ENCODE data around the gene RPLP2.

RPLP2 gene

GRCh38 chr11:859394-860131 lies 49.8 kb downstream of the RPLP2 start (continued):
- TF ChIP-seq TSHZ1 (tag by site-specific recombination; IDR thresholded peaks at IDR 0.05; ENCODE audit: borderline replicate concordance) = no peak
- no peak for TF ChIP-seq ZNF610 (tag by site-specific recombination; IDR thresholded peaks at IDR 0.05; ENCODE audit: borderline replicate concordance)
- peak; percentile 68 for TF ChIP-seq PATZ1 (tag by site-specific recombination; IDR thresholded peaks at IDR 0.05)

GRCh38 chr11:860234-861104 lies 50.7 kb downstream of the RPLP2 start:
- 0 out of 2 replicates have a peak, but pooled peaks have one; percentile 16 for TF ChIP-seq KLF8 (tag by site-specific recombination; IDR thresholded peaks at IDR 0.05)
- TF ChIP-seq GLIS1 (tag by site-specific recombination; IDR thresholded peaks at IDR 0.05) = 0 out of 2 replicates have a peak, but pooled peaks have one; percentile 13
- 0 out of 2 replicates have a peak, but pooled peaks have one; percentile 3 for TF ChIP-seq ZNF843 (tag by site-specific recombination; IDR thresholded peaks at IDR 0.05)
- TF ChIP-seq ZNF664 (tag by site-specific recombination; IDR thresholded peaks at IDR 0.05) = no peak
- no peak for TF ChIP-seq ZSCAN4 (tag by site-specific recombination; IDR thresholded peaks at IDR 0.05)
- TF ChIP-seq HIC1 (tag by site-specific recombination; IDR thresholded peaks at IDR 0.05) = no peak
- H3K27ac ChIP-seq (ENCODE audit: extremely low read depth, low read depth, low read length) = no peak overlapping the region; the same call in 1 of the 2 replicates
- no peaks in the 10 kb centered on the region for H3K36me3 ChIP-seq (ENCODE audit: control insufficient read depth in 2 of 2, insufficient read depth in 1 of 2, low read length in 2 of 2)
- H3K4me3 ChIP-seq (ENCODE audit: low read depth, low read length) = no peak overlapping the region
- no peaks in the 10 kb centered on the region for H3K4me1 ChIP-seq (ENCODE audit: control insufficient read depth, insufficient read depth, low read length)
- ChIA-PET CTCF (interaction anchor here (0.7 to 1.6 kb wide), 4 partner anchors 12 to 342 kb away, joined by 3 to 5 read pairs (median 3); no protein-coding TSS in a partner anchor), POLR2A (interaction anchor here (0.6 to 1.8 kb wide), 5 partner anchors 16 to 107 kb away, joined by 3 to 11 read pairs (median 3); partner anchors contain the start of gene TSPAN4)
- H3K9me3 ChIP-seq (ENCODE audit: control insufficient read depth, insufficient read depth, low read depth, low read length) = no peaks in the 10 kb centered on the region

GRCh38 chr11:861105-861479 lies 51.3 kb downstream of the RPLP2 start:
- H3K27ac ChIP-seq (ENCODE audit: extremely low read depth, low read depth, low read length) = no peak overlapping the region
- no peak overlapping the region for H3K4me3 ChIP-seq (ENCODE audit: low read depth, low read length)
- H3K36me3 ChIP-seq (ENCODE audit: control insufficient read depth in 2 of 2, insufficient read depth in 1 of 2, low read length in 2 of 2) = peaks cover 0 to 3% of the 10 kb centered on the region in 2 experiments; a peak in 1 of 3 replicates
- H3K9me3 ChIP-seq (ENCODE audit: control insufficient read depth, insufficient read depth, low read depth, low read length) = no peaks in the 10 kb centered on the region
- no peaks in the 10 kb centered on the region for H3K4me1 ChIP-seq (ENCODE audit: control insufficient read depth, insufficient read depth, low read length)
- ChIA-PET POLR2A (no interaction called here), CTCF (interaction anchor here (0.6 to 1.6 kb wide), 4 partner anchors 13 to 342 kb away, joined by 3 to 5 read pairs (median 3); no protein-coding TSS in a partner anchor)
- no peak for TF ChIP-seq HOXD13 (CRISPR knock-in tag; IDR thresholded peaks at IDR 0.05; ENCODE audit: borderline replicate concordance)
- peak; percentile 49; the same call in 1 of the 2 replicates for TF ChIP-seq KLF1 (tag by site-specific recombination; IDR thresholded peaks at IDR 0.05)
- TF ChIP-seq ZNF654 (tag by site-specific recombination; IDR thresholded peaks at IDR 0.05; ENCODE audit: low read depth) = no peak
- peak; percentile 9; the same call in 1 of the 2 replicates for TF ChIP-seq GLIS2 (tag by site-specific recombination; IDR thresholded peaks at IDR 0.05)
- no peak for TF ChIP-seq ZBTB17 (tag by site-specific recombination; IDR thresholded peaks at IDR 0.05)
- peak; percentile 62 for TF ChIP-seq ZNF692 (tag by site-specific recombination; IDR thresholded peaks at IDR 0.05)
- TF ChIP-seq ZNF423 (tag by site-specific recombination; IDR thresholded peaks at IDR 0.05) = 0 out of 2 replicates have a peak, but pooled peaks have one; percentile 51
- peak; percentile 95 for TF ChIP-seq GLIS1 (tag by site-specific recombination; IDR thresholded peaks at IDR 0.05)
- TF ChIP-seq GFI1B (tag by site-specific recombination; IDR thresholded peaks at IDR 0.05) = no peak
- no peak for TF ChIP-seq ZNF488 (tag by site-specific recombination; IDR thresholded peaks at IDR 0.05)

All from HEK293 (cell line).